Common myeloid progenitor, CD34-positive (primary cell): ENCODE data around the gene CACNA1D.
"Not testable (repeated sequence)": the region's sequence is repeated elsewhere in the genome, so short reads cannot be mapped to it uniquely, and the experiment has no call there.

Experiments
- CTCF ChIA-PET: fragments of 350-600 bp; sonication (Branson Sonifier 250); formaldehyde crosslinking; loops from one replicate; lab custom pipeline; 2021; ENCODE audit warnings: antibody characterized with exemption; lab: Charles Lee
- POLR2A ChIA-PET: fragments of 350-600 bp; sonication (Branson Sonifier 250); formaldehyde crosslinking; loops from one replicate; lab custom pipeline; 2021; ENCODE audit warnings: antibody characterized with exemption; lab: Charles Lee
- DNase-seq, 3 donors: peaks; one replicate each; pipeline versions ENCODE4 v3.0.0 to v3.0.0-alpha.2; 2013
- H3K27ac ChIP-seq, 2 experiments: 1 replicate in 1 of 2; 2 replicates in 1 of 2; pipeline ENCODE4 v1.7.0; 2013; ENCODE audit warnings: inconsistent platforms in 2 of 2, low read length in 2 of 2, mild to moderate bottlenecking in 2 of 2, low read depth in 1 of 2, moderate library complexity in 1 of 2; ENCODE audit not compliant: severe bottlenecking in 2 of 2, insufficient read depth in 1 of 2, poor library complexity in 1 of 2
- H3K27me3 ChIP-seq, 5 experiments: replicated peaks in 2 of 5; 1 replicate in 3 of 5; 2 replicates in 2 of 5; pipeline versions ENCODE4 v1.6.1 to v1.7.0; 2013; ENCODE audit warnings: low read length in 4 of 5, mild to moderate bottlenecking in 2 of 5, moderate library complexity in 2 of 5, inconsistent platforms in 1 of 5; ENCODE audit not compliant: insufficient read depth in 5 of 5, control insufficient read depth in 4 of 5
- H3K36me3 ChIP-seq, 4 experiments: 1 replicate in 2 of 4; 2 replicates in 2 of 4; pipeline versions ENCODE4 v1.6.1 to v1.7.0; 2013; ENCODE audit warnings: low read length in 3 of 4, control low read depth in 1 of 4, mild to moderate bottlenecking in 1 of 4; ENCODE audit not compliant: control insufficient read depth in 4 of 4, insufficient read depth in 4 of 4
- H3K4me1 ChIP-seq, 4 experiments: 1 replicate in 3 of 4; 2 replicates in 1 of 4; pipeline versions ENCODE4 v1.6.1 to v1.7.1; 2013; ENCODE audit warnings: low read length in 3 of 4, mild to moderate bottlenecking in 3 of 4, control low read depth in 1 of 4, inconsistent platforms in 1 of 4, moderate library complexity in 1 of 4; ENCODE audit not compliant: control insufficient read depth in 4 of 4, insufficient read depth in 4 of 4; ENCODE audit errors: control extremely low read depth in 1 of 4
- H3K4me3 ChIP-seq, 7 experiments: 1 replicate in 4 of 7; 2 replicates in 3 of 7; pipeline versions ENCODE4 v1.5.1 to v1.7.0; 2013; ENCODE audit warnings: mild to moderate bottlenecking in 7 of 7, low read length in 6 of 7, moderate library complexity in 6 of 7, inconsistent platforms in 2 of 7, low read depth in 2 of 7, control low read depth in 1 of 7; ENCODE audit not compliant: insufficient read depth in 4 of 7, control insufficient read depth in 1 of 7; ENCODE audit errors: extremely low read depth in 1 of 7
- H3K9me3 ChIP-seq, 5 experiments: 1 replicate in 4 of 5; 2 replicates in 1 of 5; pipeline versions ENCODE4 v1.6.1 to v1.7.1; 2013; ENCODE audit warnings: low read length in 4 of 5, mild to moderate bottlenecking in 2 of 5, inconsistent platforms in 1 of 5, low read depth in 1 of 5, moderate library complexity in 1 of 5; ENCODE audit not compliant: control insufficient read depth in 4 of 5, insufficient read depth in 2 of 5; ENCODE audit errors: control extremely low read depth in 1 of 5
- WGBS: methylation state at CpG from one replicate; pipeline ENCODE4 v1.1.5; 2013; ENCODE audit not compliant: insufficient coverage; 5-methylcytosine and 5-hydroxymethylcytosine counted together

The CACNA1D gene

GRCh38 chr3:53657651-53658050, 163.2 kb downstream of the CACNA1D start:
- no peak for DNase-seq
- ChIA-PET CTCF (no interaction called here), POLR2A (no interaction called here)
- WGBS: 93% methylated on average over 1 of the region's 1 CpG
- H3K36me3 ChIP-seq: no peaks in the 10 kb centered on the region
- peaks cover 1 to 35% (median 9%) of the 10 kb centered on the region in 5 experiments for H3K9me3 ChIP-seq
- H3K4me1 ChIP-seq: no peaks in the 10 kb centered on the region
- no peak overlapping the region for H3K4me3 ChIP-seq
- no peak overlapping the region for H3K27ac ChIP-seq
- peaks cover 0 to 4% (median 0%) of the 10 kb centered on the region in 5 experiments for H3K27me3 ChIP-seq

DNA sequence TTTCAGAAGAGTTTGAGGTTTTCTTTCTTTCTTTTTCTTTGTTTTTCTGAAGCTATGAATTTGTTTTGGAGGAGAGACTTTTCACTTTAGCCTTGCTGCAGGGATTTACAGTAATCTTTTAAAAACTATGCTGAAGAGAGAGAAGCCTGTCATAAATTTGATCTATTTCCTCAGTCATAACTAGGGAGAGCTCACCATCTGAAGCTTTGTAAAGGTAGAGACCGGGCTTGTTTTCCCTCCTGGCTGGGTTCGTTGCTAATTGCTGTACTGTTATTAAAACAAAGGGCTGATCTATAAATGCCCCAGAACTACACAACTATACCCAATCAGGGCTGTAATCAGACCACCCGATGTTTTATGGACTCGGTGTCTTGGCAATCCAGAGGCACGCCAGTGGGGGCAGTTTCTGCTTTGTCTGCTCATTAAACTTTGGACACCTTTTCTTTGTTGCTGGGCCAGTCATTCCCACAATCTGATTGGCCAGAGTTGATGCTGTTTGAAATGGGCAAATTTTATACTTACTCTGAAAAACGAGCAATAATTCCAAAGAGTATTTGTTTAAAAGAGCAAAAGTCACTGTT, 164.3 kb downstream of the CACNA1D start:
- Histone ChIP-seq H3K27ac (no peak overlapping the region), H3K36me3 (no peaks in the 10 kb centered on the region), H3K9me3 (peaks cover 1 to 36% (median 11%) of the 10 kb centered on the region in 5 experiments), H3K4me1 (no peaks in the 10 kb centered on the region), H3K4me3 (no peak overlapping the region), H3K27me3 (peaks cover 0 to 4% (median 0%) of the 10 kb centered on the region in 5 experiments)
- ChIA-PET POLR2A (no interaction called here), CTCF (no interaction called here)
- no peak for DNase-seq
- 83% methylated on average over 3 of the region's 6 CpGs for WGBS

- ChIA-PET POLR2A (no interaction called here), CTCF (no interaction called here)
- Histone ChIP-seq H3K9me3 (peaks cover 0 to 39% (median 17%) of the 10 kb centered on the region in 5 experiments), H3K27me3 (peaks cover 0 to 4% (median 0%) of the 10 kb centered on the region in 5 experiments), H3K4me1 (no peaks in the 10 kb centered on the region), H3K27ac (no peak overlapping the region), H3K4me3 (no peak overlapping the region), H3K36me3 (no peaks in the 10 kb centered on the region)
- 96% methylated on average over 6 of the region's 7 CpGs for WGBS
- no peak for DNase-seq
Measured at GRCh38 chr3:53659996-53660395, 165.6 kb downstream of the CACNA1D start.

GRCh38 chr3:53661480-53661879, 167.1 kb downstream of the CACNA1D start:
- ChIA-PET POLR2A (no interaction called here), CTCF (no interaction called here)
- Histone ChIP-seq H3K36me3 (no peaks in the 10 kb centered on the region), H3K27me3 (peaks cover 0 to 4% (median 0%) of the 10 kb centered on the region in 5 experiments), H3K9me3 (peaks cover 0 to 37% (median 17%) of the 10 kb centered on the region in 5 experiments), H3K4me1 (peaks cover 0 to 5% (median 0%) of the 10 kb centered on the region in 4 experiments), H3K27ac (no peak overlapping the region), H3K4me3 (no peak overlapping the region)
- DNase-seq: no peak
- 100% methylated on average over 1 of the region's 5 CpGs for WGBS

DNA sequence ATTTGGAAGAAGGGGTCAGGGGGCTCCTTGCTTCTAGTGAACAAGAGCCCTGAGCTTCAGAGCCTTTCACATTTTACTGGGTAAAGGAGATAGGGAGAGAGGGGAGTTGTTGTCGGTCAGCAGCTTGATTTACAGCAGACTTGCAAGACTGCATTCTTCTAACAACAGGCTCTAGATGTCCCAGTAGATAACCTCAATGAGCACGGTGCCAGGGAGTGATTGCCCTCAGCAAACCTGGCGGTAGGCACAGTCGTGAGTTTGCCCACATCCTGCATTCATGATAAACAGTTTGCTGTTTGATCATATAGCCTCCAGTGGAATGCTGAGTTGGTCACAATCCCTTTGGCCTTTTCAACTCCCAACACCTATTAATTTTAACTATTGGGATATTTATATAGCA, 170.4 kb downstream of the CACNA1D start:
- peaks cover 0 to 37% (median 17%) of the 10 kb centered on the region in 5 experiments for H3K9me3 ChIP-seq
- CTCF ChIA-PET, H3K4me1 ChIP-seq, H3K36me3 ChIP-seq, H3K27me3 ChIP-seq, H3K27ac ChIP-seq, DNase-seq, POLR2A ChIA-PET, H3K4me3 ChIP-seq: not testable (repeated sequence)
- WGBS: 100% methylated on average over 1 of the region's 4 CpGs

- Histone ChIP-seq H3K27me3 (peaks cover 0 to 2% (median 0%) of the 10 kb centered on the region in 5 experiments), H3K4me3 (no peak overlapping the region), H3K36me3 (no peaks in the 10 kb centered on the region), H3K4me1 (peaks cover 0 to 7% (median 0%) of the 10 kb centered on the region in 4 experiments), H3K9me3 (peaks cover 0 to 34% (median 14%) of the 10 kb centered on the region in 5 experiments), H3K27ac (no peak overlapping the region)
- ChIA-PET POLR2A (no interaction called here), CTCF (interaction anchor here (1.4 kb wide), 1 partner anchor 44 kb away, joined by 3 read pairs; no protein-coding TSS in a partner anchor)
- DNase-seq: peak; percentile 21 to 74 (median 55)
- WGBS: 49% methylated on average over 11 of the region's 12 CpGs
Measured at GRCh38 chr3:53665608-53666425, 171.4 kb downstream of the CACNA1D start.

- DNase-seq: peak in 1 of 3 donors; percentile 12
- Histone ChIP-seq H3K4me3 (no peak overlapping the region), H3K36me3 (no peaks in the 10 kb centered on the region), H3K27ac (no peak overlapping the region), H3K27me3 (peaks cover 0 to 3% (median 0%) of the 10 kb centered on the region in 5 experiments), H3K9me3 (peaks cover 0 to 11% (median 6%) of the 10 kb centered on the region in 5 experiments), H3K4me1 (peaks cover 0 to 7% (median 0%) of the 10 kb centered on the region in 4 experiments)
- CTCF ChIA-PET: interaction anchor here (0.7 to 3.0 kb wide), 5 partner anchors 12 to 293 kb away, joined by 4 to 13 read pairs (median 6); no protein-coding TSS in a partner anchor
- WGBS: 65% methylated on average over 2 of the region's 2 CpGs
- POLR2A ChIA-PET: no interaction called here
Measured at GRCh38 chr3:53668872-53669271, 174.5 kb downstream of the CACNA1D start.
